Measurements from ENCODE around the gene CYTL1.

- TF ChIP-seq, protein P1, sequence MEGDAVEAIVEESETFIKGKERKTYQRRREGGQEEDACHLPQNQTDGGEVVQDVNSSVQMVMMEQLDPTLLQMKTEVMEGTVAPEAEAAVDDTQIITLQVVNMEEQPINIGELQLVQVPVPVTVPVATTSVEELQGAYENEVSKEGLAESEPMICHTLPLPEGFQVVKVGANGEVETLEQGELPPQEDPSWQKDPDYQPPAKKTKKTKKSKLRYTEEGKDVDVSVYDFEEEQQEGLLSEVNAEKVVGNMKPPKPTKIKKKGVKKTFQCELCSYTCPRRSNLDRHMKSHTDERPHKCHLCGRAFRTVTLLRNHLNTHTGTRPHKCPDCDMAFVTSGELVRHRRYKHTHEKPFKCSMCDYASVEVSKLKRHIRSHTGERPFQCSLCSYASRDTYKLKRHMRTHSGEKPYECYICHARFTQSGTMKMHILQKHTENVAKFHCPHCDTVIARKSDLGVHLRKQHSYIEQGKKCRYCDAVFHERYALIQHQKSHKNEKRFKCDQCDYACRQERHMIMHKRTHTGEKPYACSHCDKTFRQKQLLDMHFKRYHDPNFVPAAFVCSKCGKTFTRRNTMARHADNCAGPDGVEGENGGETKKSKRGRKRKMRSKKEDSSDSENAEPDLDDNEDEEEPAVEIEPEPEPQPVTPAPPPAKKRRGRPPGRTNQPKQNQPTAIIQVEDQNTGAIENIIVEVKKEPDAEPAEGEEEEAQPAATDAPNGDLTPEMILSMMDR (IDR thresholded peaks at IDR 0.05; ENCODE audit: insufficient read depth, low read depth, low read length) = no peak
- TF ChIP-seq EZH2 (IDR thresholded peaks at IDR 0.05; ENCODE audit: insufficient read depth, low read length) = no peak
These were observed 28.9 kb downstream of the CYTL1 start for GRCh38 chr4:4990329-4990728.

Data from astrocyte (in vitro differentiated cells and primary cell).